GM12864 (cell line): ENCODE measurements around the gene THAP6.
A peak's percentile ranks its signal among the peaks of the same experiment; 100 is the strongest.

Source experiments
- DNase-seq: peaks from one replicate; pipeline ENCODE4 v3.0.0-alpha.2; 2011; ENCODE audit warnings: low read depth
- H3K4me3 ChIP-seq: 2 replicates; pipeline ENCODE4 v1.5.1; 2011; ENCODE audit warnings: mild to moderate bottlenecking, low read depth, low read length, control low read depth
- TF ChIP-seq, protein P1 (sequence below): IDR thresholded peaks from 2 replicates; pipeline ENCODE4 v1.5.1; 2011; ENCODE audit warnings: low read depth, mild to moderate bottlenecking, moderate library complexity, low read length, control low read depth, inconsistent platforms; ENCODE audit errors: missing control alignments

THAP6 gene

GRCh38 chr4:75514131-75514948 is at the start of gene THAP6, which contains the start of gene RCHY1:
THAP6 (plus strand) TSS chr4:75514473; CDS start chr4:75515453, 980 bp downstream.
RCHY1 (minus strand) TSS chr4:75514403; CDS start chr4:75514286, 117 bp downstream.
- peak; percentile 83 for DNase-seq
- H3K4me3 ChIP-seq: peak within 1 kb of the TSS; percentile 85
- TF ChIP-seq, protein P1, sequence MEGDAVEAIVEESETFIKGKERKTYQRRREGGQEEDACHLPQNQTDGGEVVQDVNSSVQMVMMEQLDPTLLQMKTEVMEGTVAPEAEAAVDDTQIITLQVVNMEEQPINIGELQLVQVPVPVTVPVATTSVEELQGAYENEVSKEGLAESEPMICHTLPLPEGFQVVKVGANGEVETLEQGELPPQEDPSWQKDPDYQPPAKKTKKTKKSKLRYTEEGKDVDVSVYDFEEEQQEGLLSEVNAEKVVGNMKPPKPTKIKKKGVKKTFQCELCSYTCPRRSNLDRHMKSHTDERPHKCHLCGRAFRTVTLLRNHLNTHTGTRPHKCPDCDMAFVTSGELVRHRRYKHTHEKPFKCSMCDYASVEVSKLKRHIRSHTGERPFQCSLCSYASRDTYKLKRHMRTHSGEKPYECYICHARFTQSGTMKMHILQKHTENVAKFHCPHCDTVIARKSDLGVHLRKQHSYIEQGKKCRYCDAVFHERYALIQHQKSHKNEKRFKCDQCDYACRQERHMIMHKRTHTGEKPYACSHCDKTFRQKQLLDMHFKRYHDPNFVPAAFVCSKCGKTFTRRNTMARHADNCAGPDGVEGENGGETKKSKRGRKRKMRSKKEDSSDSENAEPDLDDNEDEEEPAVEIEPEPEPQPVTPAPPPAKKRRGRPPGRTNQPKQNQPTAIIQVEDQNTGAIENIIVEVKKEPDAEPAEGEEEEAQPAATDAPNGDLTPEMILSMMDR: no peak

- no peak overlapping the region for H3K4me3 ChIP-seq
- TF ChIP-seq, protein P1: no peak
- no peak for DNase-seq
Observed at GRCh38 chr4:75469896-75470295, 44.4 kb upstream of the THAP6 start.

GRCh38 chr4:75470738-75471137 is 43.5 kb upstream of the THAP6 start:
- no peak overlapping the region for H3K4me3 ChIP-seq
- DNase-seq: no peak
- TF ChIP-seq, protein P1: no peak

- H3K4me3 ChIP-seq: no peak overlapping the region
- DNase-seq: no peak
- TF ChIP-seq, protein P1: no peak
Observed at GRCh38 chr4:75477201-75477600, 37.1 kb upstream of the THAP6 start.

GRCh38 chr4:75484190-75484589 is 30.1 kb upstream of the THAP6 start:
- TF ChIP-seq, protein P1: no peak
- H3K4me3 ChIP-seq: no peak overlapping the region
- no peak for DNase-seq

GRCh38 chr4:75490155-75490554 is 24.1 kb upstream of the THAP6 start:
- no peak overlapping the region for H3K4me3 ChIP-seq
- TF ChIP-seq, protein P1: no peak
- no peak for DNase-seq

DNA sequence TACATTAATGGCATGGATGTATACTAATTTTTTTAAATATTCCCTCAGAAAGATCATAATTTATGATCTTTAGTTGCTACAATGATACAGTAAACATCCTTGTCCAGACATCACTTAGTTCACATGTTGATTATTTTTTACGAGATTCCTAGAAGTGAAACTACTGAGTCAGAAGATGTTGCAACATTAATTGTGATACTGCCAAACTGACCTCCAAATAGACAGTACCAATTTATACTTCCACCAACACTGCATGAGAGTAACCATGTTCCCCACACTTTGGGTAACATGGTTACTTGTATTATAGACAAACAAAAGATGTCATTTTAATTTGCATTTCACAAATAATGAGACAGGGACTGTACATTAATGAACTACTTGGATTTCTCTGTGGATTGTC is 19.7 kb upstream of the THAP6 start:
- no peak for DNase-seq
- no peak overlapping the region for H3K4me3 ChIP-seq
- TF ChIP-seq, protein P1: no peak
